ENCODE results near the gene ZNF467. TPM values are rescaled to one million over a fixed set of nuclear protein-coding genes. Genes with fewer than 3 reads are reported as not detected.

The ZNF467 gene
- total and polyA plus RNA-seq, 2 donors (not counting 3 experiments of a cell fraction or from before 2014, with no cell fraction given): 4.2 to 8.9 TPM

- FAIRE-seq (peak; percentile 80), DNase-seq (ENCODE audit: low read depth, low spot score) (peak; percentile 55)
- H3K9me1 ChIP-seq (replicated peaks; ENCODE audit: control insufficient read depth, extremely low read depth, insufficient read depth, low read length): no peaks in the 10 kb centered on the region
- CTCF ChIA-PET: interaction anchor here (0.6 to 4.6 kb wide), 4 partner anchors 12 to 475 kb away, joined by 3 to 34 read pairs (median 18); no protein-coding TSS in a partner anchor
- no TSS peak for BruUV-seq (replicated peaks)
- H3K9me3 ChIP-seq (replicated peaks; ENCODE audit: control insufficient read depth, insufficient read depth, low read length): no peaks in the 10 kb centered on the region
- no peak overlapping the region for H2AFZ ChIP-seq (ENCODE audit: low read depth, low read length)
- H3K4me3 ChIP-seq (replicated peaks in 1 of 3; ENCODE audit: insufficient read depth in 1 of 3, low read depth in 1 of 3, low read length in 3 of 3): no peak overlapping the region
- H3K4me2 ChIP-seq (ENCODE audit: insufficient read depth, low read length): no peak overlapping the region
- dilution Hi-C loops (cut with MboI; ENCODE audit: extremely low pct_ligation_motif_present, low sequenced_read_pairs): no loop called here
- H3K36me3 ChIP-seq (ENCODE audit: control insufficient read depth in 2 of 2, extremely low read depth in 1 of 2, insufficient read depth in 2 of 2, low read length in 2 of 2): no peaks in the 10 kb centered on the region
- H4K20me1 ChIP-seq (replicated peaks; ENCODE audit: control insufficient read depth, extremely low read depth, insufficient read depth, low read length): no peaks in the 10 kb centered on the region
- H3K79me2 ChIP-seq (ENCODE audit: control insufficient read depth, insufficient read depth, low read length): no peaks in the 10 kb centered on the region
- no peak overlapping the region for H3K9ac ChIP-seq (replicated peaks; ENCODE audit: extremely low read depth, insufficient read depth, low read length)
- H3K4me1 ChIP-seq (ENCODE audit: control insufficient read depth, extremely low read depth, insufficient read depth, low read length): no peaks in the 10 kb centered on the region
- H3K27me3 ChIP-seq (ENCODE audit: control insufficient read depth in 2 of 2, insufficient read depth in 2 of 2, low read length in 2 of 2): peaks cover 0 to 2% of the 10 kb centered on the region in 2 experiments
- intact Hi-C loops (cut with micrococcal nuclease): loop anchor here (1.0 kb wide), 2 partner anchors 37 to 84 kb away; no protein-coding TSS in a partner anchor
- TF ChIP-seq GATA2 (IDR thresholded peaks at IDR 0.05; ENCODE audit: insufficient read depth, insufficient read length, low read depth, low read length) (no peak), FOS (IDR thresholded peaks at IDR 0.05; ENCODE audit: borderline replicate concordance, insufficient read depth, low read length) (no peak), POLR2AphosphoS5 (IDR thresholded peaks at IDR 0.05; ENCODE audit: insufficient read depth, low read depth, low read length) (no peak)
- TF ChIP-seq, protein P1, sequence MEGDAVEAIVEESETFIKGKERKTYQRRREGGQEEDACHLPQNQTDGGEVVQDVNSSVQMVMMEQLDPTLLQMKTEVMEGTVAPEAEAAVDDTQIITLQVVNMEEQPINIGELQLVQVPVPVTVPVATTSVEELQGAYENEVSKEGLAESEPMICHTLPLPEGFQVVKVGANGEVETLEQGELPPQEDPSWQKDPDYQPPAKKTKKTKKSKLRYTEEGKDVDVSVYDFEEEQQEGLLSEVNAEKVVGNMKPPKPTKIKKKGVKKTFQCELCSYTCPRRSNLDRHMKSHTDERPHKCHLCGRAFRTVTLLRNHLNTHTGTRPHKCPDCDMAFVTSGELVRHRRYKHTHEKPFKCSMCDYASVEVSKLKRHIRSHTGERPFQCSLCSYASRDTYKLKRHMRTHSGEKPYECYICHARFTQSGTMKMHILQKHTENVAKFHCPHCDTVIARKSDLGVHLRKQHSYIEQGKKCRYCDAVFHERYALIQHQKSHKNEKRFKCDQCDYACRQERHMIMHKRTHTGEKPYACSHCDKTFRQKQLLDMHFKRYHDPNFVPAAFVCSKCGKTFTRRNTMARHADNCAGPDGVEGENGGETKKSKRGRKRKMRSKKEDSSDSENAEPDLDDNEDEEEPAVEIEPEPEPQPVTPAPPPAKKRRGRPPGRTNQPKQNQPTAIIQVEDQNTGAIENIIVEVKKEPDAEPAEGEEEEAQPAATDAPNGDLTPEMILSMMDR (IDR thresholded peaks at IDR 0.05; ENCODE audit: extremely low read depth in 1 of 2, insufficient read depth in 1 of 2, low read depth in 1 of 2, low read length in 2 of 2): peak; percentile 60 to 72
- no peak overlapping the region for H3K27ac ChIP-seq (ENCODE audit: insufficient read depth, low read depth, low read length)
- POLR2A ChIA-PET: no interaction called here
Measured at GRCh38 chr7:149753375-149754233, 19.8 kb downstream of the ZNF467 start.

Data from endothelial cell of umbilical vein (primary cell).